ENCODE measurements around the gene NMT2.

GRCh38 chr10:15168291-15168785 lies at the start of gene NMT2:
- peak in 3 of 4 experiments; percentile 8 to 31 (median 14) for TF ChIP-seq CTCF (IDR thresholded peaks at IDR 0.05)
- TF ChIP-seq EP300 (IDR thresholded peaks at IDR 0.05): no peak

Measured in sigmoid colon (tissue), 4 donors.